D721Med (cell line): ENCODE measurements around the gene CPS1.

Experiments used
- DNase-seq: peaks from one replicate; pipeline ENCODE4 v3.0.0; 2011; ENCODE audit warnings: low spot score; ENCODE audit not compliant: insufficient read length
- FAIRE-seq: peaks from 2 replicates; lab custom pipeline; 2011; peaks lifted over from hg19 to GRCh38; lab: Jason Lieb, UNC
- TF ChIP-seq, protein P1 (sequence below): IDR thresholded peaks from 2 replicates; pipeline ENCODE4 v1.5.1; 2012; ENCODE audit warnings: mild to moderate bottlenecking, control low read depth; ENCODE audit not compliant: insufficient read depth; ENCODE audit errors: missing control alignments

CPS1 gene

DNA sequence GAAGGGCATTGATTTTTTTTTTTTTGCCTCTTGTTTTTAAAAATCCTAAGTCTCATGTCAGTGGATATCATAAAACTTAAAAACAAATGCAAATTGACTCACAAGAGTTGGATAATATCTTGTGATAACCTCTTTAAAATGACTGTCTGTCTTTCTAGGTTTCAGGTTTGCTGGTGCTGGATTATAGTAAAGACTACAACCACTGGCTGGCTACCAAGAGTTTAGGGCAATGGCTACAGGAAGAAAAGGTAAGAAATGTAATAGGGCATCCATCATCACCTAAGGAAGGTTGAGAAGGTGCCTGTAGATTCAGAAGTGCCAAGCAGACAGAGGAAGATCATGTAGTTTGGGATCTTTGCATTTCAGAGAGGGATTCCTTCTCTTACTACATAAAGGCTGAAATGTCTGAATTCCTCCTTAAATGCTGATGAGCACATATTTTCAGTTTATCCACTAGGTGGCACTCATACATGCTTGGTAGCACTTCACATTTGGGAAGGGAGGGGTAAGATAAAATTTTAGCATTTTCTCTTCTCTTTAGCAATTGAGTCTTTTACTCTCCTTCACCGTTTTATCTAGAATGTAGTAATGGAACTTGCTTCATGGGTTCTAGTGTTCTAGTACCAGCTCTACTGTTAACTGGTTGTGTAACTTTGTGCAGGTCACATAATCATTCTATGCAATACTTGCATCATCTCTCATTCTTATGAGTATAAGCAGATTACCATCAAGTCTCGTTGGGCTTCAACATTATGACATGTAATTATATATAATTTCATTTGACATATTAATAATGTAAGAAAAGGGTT, 21.1 kb downstream of the CPS1 start:
- TF ChIP-seq, protein P1, sequence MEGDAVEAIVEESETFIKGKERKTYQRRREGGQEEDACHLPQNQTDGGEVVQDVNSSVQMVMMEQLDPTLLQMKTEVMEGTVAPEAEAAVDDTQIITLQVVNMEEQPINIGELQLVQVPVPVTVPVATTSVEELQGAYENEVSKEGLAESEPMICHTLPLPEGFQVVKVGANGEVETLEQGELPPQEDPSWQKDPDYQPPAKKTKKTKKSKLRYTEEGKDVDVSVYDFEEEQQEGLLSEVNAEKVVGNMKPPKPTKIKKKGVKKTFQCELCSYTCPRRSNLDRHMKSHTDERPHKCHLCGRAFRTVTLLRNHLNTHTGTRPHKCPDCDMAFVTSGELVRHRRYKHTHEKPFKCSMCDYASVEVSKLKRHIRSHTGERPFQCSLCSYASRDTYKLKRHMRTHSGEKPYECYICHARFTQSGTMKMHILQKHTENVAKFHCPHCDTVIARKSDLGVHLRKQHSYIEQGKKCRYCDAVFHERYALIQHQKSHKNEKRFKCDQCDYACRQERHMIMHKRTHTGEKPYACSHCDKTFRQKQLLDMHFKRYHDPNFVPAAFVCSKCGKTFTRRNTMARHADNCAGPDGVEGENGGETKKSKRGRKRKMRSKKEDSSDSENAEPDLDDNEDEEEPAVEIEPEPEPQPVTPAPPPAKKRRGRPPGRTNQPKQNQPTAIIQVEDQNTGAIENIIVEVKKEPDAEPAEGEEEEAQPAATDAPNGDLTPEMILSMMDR = peak; percentile 76
- DNase-seq = no peak
- peak; percentile 88 for FAIRE-seq

DNA sequence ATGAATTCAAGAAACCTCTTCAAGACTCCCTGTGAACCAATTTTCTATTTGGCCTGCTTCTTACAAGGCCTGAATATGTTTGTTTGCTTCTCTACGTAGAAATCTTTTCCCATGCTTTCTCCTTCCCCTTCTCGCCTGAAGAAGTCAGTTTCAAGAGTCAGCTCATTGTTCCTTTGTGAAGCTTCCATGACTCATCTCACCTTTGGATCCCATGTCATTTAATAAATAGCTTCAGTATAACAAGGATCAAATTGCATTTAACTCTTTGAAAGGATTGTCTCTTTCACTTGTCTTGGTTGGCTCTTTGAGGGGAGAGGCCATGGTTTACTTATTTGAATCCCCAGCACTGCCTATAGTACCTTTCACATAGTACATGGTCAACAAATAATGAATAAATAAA, 28.4 kb downstream of the CPS1 start:
- TF ChIP-seq, protein P1 = no peak
- FAIRE-seq = no peak
- DNase-seq = no peak

DNA sequence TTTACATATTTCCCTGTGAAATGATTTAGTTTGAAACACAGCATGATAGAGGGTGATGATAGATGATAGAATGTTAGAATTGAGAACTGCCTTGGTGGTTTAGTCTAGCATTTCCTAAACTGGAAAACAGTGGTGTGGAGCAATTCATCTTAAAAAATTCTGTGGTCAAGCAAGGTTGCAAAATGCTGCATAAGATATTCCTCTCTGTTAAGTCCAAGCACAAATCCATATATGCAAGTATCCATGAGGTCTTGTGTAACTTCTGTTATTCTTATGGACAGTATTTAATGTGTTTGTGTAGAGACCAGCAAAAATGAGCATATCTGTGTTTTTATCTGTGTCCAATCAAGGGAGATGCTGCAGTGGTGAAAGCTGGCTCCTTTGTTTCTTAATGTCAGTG, 30.0 kb downstream of the CPS1 start:
- TF ChIP-seq, protein P1 = no peak
- peak; percentile 29 for FAIRE-seq
- no peak for DNase-seq

DNA sequence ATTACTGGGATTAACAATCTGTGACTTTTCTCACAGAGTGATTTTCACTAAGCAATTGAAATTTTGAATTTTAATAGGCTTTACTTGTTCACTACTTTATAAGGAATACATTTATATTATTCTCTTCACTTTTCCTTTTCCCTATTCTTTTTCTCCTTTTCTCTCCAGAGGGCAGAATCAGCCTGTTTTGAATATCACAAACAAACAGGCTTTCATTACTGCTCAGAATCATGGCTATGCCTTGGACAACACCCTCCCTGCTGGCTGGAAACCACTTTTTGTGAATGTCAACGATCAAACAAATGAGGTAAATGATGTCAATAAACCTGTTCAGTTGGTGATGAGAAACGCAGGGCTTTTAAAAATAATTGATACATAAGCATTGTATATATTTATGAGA, 35.3 kb downstream of the CPS1 start:
- DNase-seq (no peak), FAIRE-seq (peak; percentile 46)
- TF ChIP-seq, protein P1 = no peak

DNA sequence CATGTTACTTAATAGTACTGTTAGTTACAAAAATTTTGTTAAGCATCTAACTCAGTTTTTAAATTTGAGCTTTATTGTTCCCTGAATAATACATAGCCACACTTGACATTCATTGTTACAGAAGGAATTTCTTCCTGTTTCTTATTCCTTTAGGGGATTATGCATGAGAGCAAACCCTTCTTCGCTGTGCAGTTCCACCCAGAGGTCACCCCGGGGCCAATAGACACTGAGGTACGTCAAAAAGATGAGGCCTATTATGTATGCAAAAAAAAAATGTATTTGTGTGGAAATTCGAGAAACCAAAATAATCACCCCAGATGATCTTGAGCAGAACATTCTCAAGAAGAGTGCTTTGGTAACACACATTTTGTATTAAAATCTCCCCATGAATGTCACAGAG, 36.3 kb downstream of the CPS1 start:
- DNase-seq (no peak), FAIRE-seq (peak; percentile 11)
- TF ChIP-seq, protein P1 = no peak

DNA sequence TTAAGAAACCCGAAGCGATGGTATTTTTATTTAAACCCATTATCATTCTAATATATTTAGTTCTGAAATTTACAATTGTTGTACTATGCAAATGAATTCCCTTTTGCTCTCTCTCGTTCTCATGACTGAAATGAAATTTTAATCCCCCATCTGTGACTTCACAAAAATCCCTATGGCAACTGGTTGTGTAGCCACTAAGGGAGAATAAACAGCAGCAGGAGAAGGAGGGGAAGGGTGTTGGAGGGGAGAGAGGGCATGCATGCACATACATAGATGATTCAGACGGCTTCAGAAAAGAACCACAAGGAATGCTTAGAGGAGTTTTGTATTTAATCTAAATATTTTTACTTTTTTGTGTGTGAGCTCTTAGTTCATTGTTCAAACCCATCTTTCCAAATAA, 36.8 kb downstream of the CPS1 start:
- FAIRE-seq (peak; percentile 70), DNase-seq (no peak)
- TF ChIP-seq, protein P1 = no peak

DNA sequence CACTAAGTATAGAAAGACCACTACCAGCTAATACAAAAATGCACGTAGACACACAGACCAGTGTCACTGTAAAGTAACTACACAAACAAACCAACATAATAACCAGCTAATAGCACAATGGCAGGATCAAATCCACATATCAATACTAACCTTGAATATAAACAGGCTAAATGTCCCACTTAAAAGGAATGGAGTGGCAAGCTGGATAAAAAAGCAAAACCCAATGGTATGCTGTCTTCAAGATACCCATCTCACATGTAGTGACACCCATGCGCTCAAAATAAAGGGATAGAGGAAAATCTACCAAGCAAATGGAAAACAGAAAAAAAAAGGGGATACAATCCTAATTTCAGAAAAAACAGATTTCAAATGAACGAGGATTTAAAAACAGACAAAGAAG, 41.8 kb downstream of the CPS1 start:
- no peak for FAIRE-seq
- TF ChIP-seq, protein P1 = no peak
- no peak for DNase-seq
